Heart left ventricle (tissue), 16 donors: ENCODE data around the gene UNC119. TPM values are rescaled to one million over a fixed set of nuclear protein-coding genes. Genes with fewer than 3 reads are reported as not detected.
A peak's percentile ranks its signal among the peaks of the same experiment; 100 is the strongest.

ENCODE experiments used
- ATAC-seq, 4 donors: fragments of 200-7000 bp; cut with Tn5 transposase; one replicate each; pipeline ENCODE4 v1.9.1; 2020 to 2022; ENCODE audit warnings: moderate library complexity in 4 of 4, mild to moderate bottlenecking in 3 of 4, moderate number of reproducible peaks in 1 of 4
- DNase-seq, 5 donors: peaks; one replicate each; pipeline ENCODE4 v3.0.0-alpha.2; 2020
- H3K27ac ChIP-seq, 12 donors: fragments of 200-600 bp; sonication (generic) in 4 of 12; one replicate each; pipeline versions ENCODE4 v1.5.0 to v1.8.0; 2016 to 2022; ENCODE audit warnings: mild to moderate bottlenecking in 2 of 12
- H3K27me3 ChIP-seq, 9 donors: fragments of 200-600 bp; sonication (generic) in 2 of 9; one replicate each; pipeline versions ENCODE4 v1.5.1 to v1.8.0; 2016 to 2022; ENCODE audit warnings: mild to moderate bottlenecking in 3 of 9
- H3K36me3 ChIP-seq, 9 donors: fragments of 200-600 bp; sonication (generic) in 2 of 9; one replicate each; pipeline versions ENCODE4 v1.5.0 to v1.8.0; 2018 to 2022; ENCODE audit warnings: mild to moderate bottlenecking in 2 of 9
- H3K4me1 ChIP-seq, 12 donors: fragments of 200-600 bp; sonication (generic) in 4 of 12; one replicate each; pipeline versions ENCODE4 v1.5.0 to v1.8.0; 2016 to 2022; ENCODE audit warnings: mild to moderate bottlenecking in 3 of 12
- H3K4me3 ChIP-seq, 12 donors: fragments of 200-600 bp; sonication (generic) in 4 of 12; one replicate each; pipeline versions ENCODE4 v1.5.0 to v1.8.0; 2017 to 2022; ENCODE audit warnings: mild to moderate bottlenecking in 9 of 12, moderate library complexity in 4 of 12
- H3K9me3 ChIP-seq, 12 donors: fragments of 200-600 bp; sonication (generic) in 4 of 12; one replicate each; pipeline versions ENCODE4 v1.5.0 to v1.8.0; 2016 to 2022; ENCODE audit warnings: mild to moderate bottlenecking in 1 of 12
- CTCF ChIP-seq, 12 donors: fragments of 200-600 bp; sonication (generic) in 4 of 12; IDR thresholded peaks; one replicate each; pipeline versions ENCODE4 v1.5.0 to v1.8.0; 2018 to 2022; ENCODE audit warnings: antibody characterized with exemption in 12 of 12, mild to moderate bottlenecking in 5 of 12
- POLR2A ChIP-seq, 2 donors: fragments of 450-650 bp; IDR thresholded peaks; one replicate each; pipeline ENCODE4 v1.6.1; 2017; ENCODE audit warnings: antibody characterized with exemption in 2 of 2, mild to moderate bottlenecking in 2 of 2, moderate library complexity in 2 of 2
- WGBS, 4 donors: extraction: QIAGEN DNeasy Blood & Tissue Kit in 2 of 4; methylation state at CpG; one replicate each; pipeline versions ENCODE4 v1.1.5 to v1.1.7; 2013 to 2018; 5-methylcytosine and 5-hydroxymethylcytosine counted together
- intact Hi-C, 10 donors: fragments of 100-400 bp; cut with DNase I; formaldehyde crosslinking; loops; one replicate each; pipeline versions ENCODE4 v1.11.1 to v1.14.2; 2022
- polyA plus RNA-seq, 2 donors: library from polyadenylated mRNA; stranded (reverse); fragments of 200-250 nt; gene quantifications; one replicate each; pipeline ENCODE4 v1.2.3, GENCODE V29; 2013
- total RNA-seq, 9 donors: library from RNA; depleted of rRNA in 2 of 9; stranded (reverse); fragments of >200 nt in 2 of 9; fragmentation: NEBNext Ultra II Directional in 3 of 9; extraction: Animal tissue kit (Norgen Biotek cat#: 25700) in 3 of 9; gene quantifications; one replicate each; pipeline versions ENCODE4 v1.1.0 to v1.2.4, GENCODE V29; 2016 to 2023
- donor health status: ischemic (EF 13 %, LVEDD 7.1; RV severe dilation, severe dysfunction).
- donor health status: healthy with polysubstance abuse.
- donor health status: DM: no; HTN: yes; CAD: no.
- donor health status: DM: no; HTN: no; CAD: no.
- donor health status: ischemic (EF 25% LVEDD 6.9; RV normal size, moderate dysfunction).
- donor health status: ischemic (EF 25% LVEDD 5.7; RV mildly dilated, moderate dysfunction).
- donor health status: healthy.
- donor health status: DM: yes; HTN: yes; CAD: no.
- donor health status: ischemic (EF 35%, LVEDD 5.7; RV mildly dilated, moderate dysfunction).
- donor health status: nonischemic (EF 11% LVEDD 7.7; RV severe dilation, severe dysfunction).
- donor health status: DM: yes; HTN: yes; CAD: no.
- donor health status: PGD.
- donor health status: ischemic (EF 29% LVEDD 5.4; RV normal size, mild dysfunction).
- donor health status: nonischemic (EF 23%, LVEDD 6.1; RV moderate dilation, normal function).

UNC119 gene
- total and polyA plus RNA-seq, 11 donors, result 12.8 to 30.7 (median 19.2) TPM

GRCh38 chr17:28598389-28598788, 46.0 kb upstream of the UNC119 start:
- intact Hi-C loops, result loop anchor here in 1 of 10 donors (2.0 kb wide), 1 partner anchor 46 kb away; the partner anchor contains the start of gene BLTP2
- Histone ChIP-seq H3K27ac (peak overlapping the region in 6 of 12 donors; percentile 90 to 97 (median 94)), H3K27me3 (no peaks in the 10 kb centered on the region), H3K4me3 (peak overlapping the region; percentile 49 to 86 (median 66)), H3K4me1 (peaks cover 0 to 30% (median 13%) of the 10 kb centered on the region in 12 donors), H3K9me3 (no peaks in the 10 kb centered on the region), H3K36me3 (no peaks in the 10 kb centered on the region)
- WGBS, 4 donors, result 3 to 7% (median 4%) methylated on average over 16 to 17 of the region's 17 CpGs
- ATAC-seq, result peak in 1 of 4 donors; percentile 22
- no peak for DNase-seq
- TF ChIP-seq CTCF (IDR thresholded peaks at IDR 0.05), result no peak
- TF ChIP-seq POLR2A (IDR thresholded peaks at IDR 0.05), result no peak

- ATAC-seq (no peak), DNase-seq (no peak)
- TF ChIP-seq CTCF (IDR thresholded peaks at IDR 0.05), result no peak
- TF ChIP-seq POLR2A (IDR thresholded peaks at IDR 0.05), result no peak
- 49 to 56% (median 52%) methylated on average over 5 of the region's 5 CpGs for WGBS, 4 donors
- H3K27me3 ChIP-seq, result no peaks in the 10 kb centered on the region
- H3K4me3 ChIP-seq, result peak overlapping the region in 5 of 12 donors; percentile 62 to 82 (median 66)
- intact Hi-C loops, result loop anchor here in 1 of 10 donors (2.0 kb wide), 1 partner anchor 47 kb away; the partner anchor contains the start of gene BLTP2
- H3K36me3 ChIP-seq, result no peaks in the 10 kb centered on the region
- peaks cover 0 to 30% (median 13%) of the 10 kb centered on the region in 12 donors for H3K4me1 ChIP-seq
- no peaks in the 10 kb centered on the region for H3K9me3 ChIP-seq
- no peak overlapping the region for H3K27ac ChIP-seq
Measured at GRCh38 chr17:28597606-28598383, 45.4 kb upstream of the UNC119 start.

- 94 to 96% (median 96%) methylated on average over 4 of the region's 4 CpGs for WGBS, 4 donors
- Histone ChIP-seq H3K4me3 (no peak overlapping the region), H3K27ac (no peak overlapping the region), H3K36me3 (peaks cover 0 to 31% (median 0%) of the 10 kb centered on the region in 9 donors), H3K4me1 (peaks cover 0 to 1% (median 0%) of the 10 kb centered on the region in 12 donors), H3K27me3 (no peaks in the 10 kb centered on the region), H3K9me3 (no peaks in the 10 kb centered on the region)
- ATAC-seq, result no peak
- DNase-seq, result no peak
- intact Hi-C loops, result no loop called here
- no peak for TF ChIP-seq CTCF (IDR thresholded peaks at IDR 0.05)
- TF ChIP-seq POLR2A (IDR thresholded peaks at IDR 0.05), result no peak
Measured at GRCh38 chr17:28592260-28592659, 39.8 kb upstream of the UNC119 start.

DNA sequence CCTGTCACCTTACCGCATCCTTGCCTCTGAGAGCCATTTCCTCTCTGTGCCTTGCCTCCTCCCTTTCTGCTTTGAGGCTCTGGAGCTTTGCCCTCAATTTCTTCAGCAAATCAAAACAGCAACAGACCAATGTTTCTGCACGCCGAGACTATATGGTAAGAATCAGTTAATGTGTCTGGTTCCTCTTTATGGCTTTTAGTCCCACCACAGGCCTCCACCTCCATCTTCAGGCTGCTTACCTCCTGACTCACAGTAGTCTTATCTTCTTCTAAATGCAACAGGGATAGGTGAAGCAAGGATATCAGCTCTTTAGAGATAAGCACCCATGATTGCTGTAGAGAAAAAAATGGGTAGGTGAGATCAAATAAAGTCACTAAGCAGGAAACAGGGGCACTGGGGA, 33.4 kb upstream of the UNC119 start:
- no peak overlapping the region for H3K27ac ChIP-seq
- DNase-seq, result no peak
- no peaks in the 10 kb centered on the region for H3K4me1 ChIP-seq
- H3K4me3 ChIP-seq, result no peak overlapping the region
- 63 to 76% (median 73%) methylated on average over 3 of the region's 3 CpGs for WGBS, 4 donors
- no peaks in the 10 kb centered on the region for H3K27me3 ChIP-seq
- TF ChIP-seq CTCF (IDR thresholded peaks at IDR 0.05) (no peak), POLR2A (IDR thresholded peaks at IDR 0.05) (no peak)
- intact Hi-C loops, result no loop called here
- H3K9me3 ChIP-seq, result no peaks in the 10 kb centered on the region
- peaks cover 0 to 59% (median 0%) of the 10 kb centered on the region in 9 donors for H3K36me3 ChIP-seq
- no peak for ATAC-seq
